Measurements from ENCODE around the gene IGSF23. TPM values are rescaled to one million over a fixed set of nuclear protein-coding genes. Genes with fewer than 3 reads are reported as not detected.

IGSF23 gene
- total RNA-seq, 2 experiments from 2014 or later, result not detected

Small RNA genes lying within 50 kb of the gene (microRNA-seq; reads per million reads assigned to microRNA genes)
- gene MIR4531 (ENCODE audit: borderline replicate concordance), result not detected

Other genes starting within 250 kb of the IGSF23 start
- gene ZNF285, start 212.0 kb upstream of the IGSF23 start, total RNA-seq, result 1 to 10 TPM; 1.2 to 1.4 TPM
- gene ZNF229, start 165.1 kb upstream of the IGSF23 start, total RNA-seq, result 1 to 10 TPM; 1.0 to 1.2 TPM
- gene ZNF180, start 113.0 kb upstream of the IGSF23 start, total RNA-seq, result 1 to 10 TPM; 5.5 to 7.7 TPM
- gene CEACAM20, start 83.9 kb upstream of the IGSF23 start, total RNA-seq, result not detected
- 10 to 100 TPM; 10.9 to 11.3 TPM for gene PVR, start 30.3 kb downstream of the IGSF23 start, total RNA-seq
- under 1 TPM; 0.56 to 0.73 TPM for gene CEACAM19, start 57.9 kb downstream of the IGSF23 start, total RNA-seq
- not detected for gene CEACAM16, start 85.6 kb downstream of the IGSF23 start, total RNA-seq
- 10 to 100 TPM; 56.2 to 81.5 TPM for gene BCL3, start 135.1 kb downstream of the IGSF23 start, total RNA-seq
- not detected for gene CBLC, start 164.3 kb downstream of the IGSF23 start, total RNA-seq
- gene BCAM, start 195.5 kb downstream of the IGSF23 start, total RNA-seq, result not detected
- under 1 TPM; 0.80 to 0.93 TPM for gene NECTIN2, start 232.7 kb downstream of the IGSF23 start, total RNA-seq

Measured in activated CD4-positive, alpha-beta T cell treated with anti-CD3 and anti-CD28 coated beads for 36 hours (primary cell).